ENCODE data around the gene ETS2. TPM values are rescaled to one million over a fixed set of nuclear protein-coding genes. Genes with fewer than 3 reads are reported as not detected.

ETS2 gene
- total and polyA plus RNA-seq, 10 of the 15 experiments (the other 5 are each of a cell fraction or from before 2014, with no cell fraction given) = 0.52 to 8.6 (median 3.8) TPM

DNA sequence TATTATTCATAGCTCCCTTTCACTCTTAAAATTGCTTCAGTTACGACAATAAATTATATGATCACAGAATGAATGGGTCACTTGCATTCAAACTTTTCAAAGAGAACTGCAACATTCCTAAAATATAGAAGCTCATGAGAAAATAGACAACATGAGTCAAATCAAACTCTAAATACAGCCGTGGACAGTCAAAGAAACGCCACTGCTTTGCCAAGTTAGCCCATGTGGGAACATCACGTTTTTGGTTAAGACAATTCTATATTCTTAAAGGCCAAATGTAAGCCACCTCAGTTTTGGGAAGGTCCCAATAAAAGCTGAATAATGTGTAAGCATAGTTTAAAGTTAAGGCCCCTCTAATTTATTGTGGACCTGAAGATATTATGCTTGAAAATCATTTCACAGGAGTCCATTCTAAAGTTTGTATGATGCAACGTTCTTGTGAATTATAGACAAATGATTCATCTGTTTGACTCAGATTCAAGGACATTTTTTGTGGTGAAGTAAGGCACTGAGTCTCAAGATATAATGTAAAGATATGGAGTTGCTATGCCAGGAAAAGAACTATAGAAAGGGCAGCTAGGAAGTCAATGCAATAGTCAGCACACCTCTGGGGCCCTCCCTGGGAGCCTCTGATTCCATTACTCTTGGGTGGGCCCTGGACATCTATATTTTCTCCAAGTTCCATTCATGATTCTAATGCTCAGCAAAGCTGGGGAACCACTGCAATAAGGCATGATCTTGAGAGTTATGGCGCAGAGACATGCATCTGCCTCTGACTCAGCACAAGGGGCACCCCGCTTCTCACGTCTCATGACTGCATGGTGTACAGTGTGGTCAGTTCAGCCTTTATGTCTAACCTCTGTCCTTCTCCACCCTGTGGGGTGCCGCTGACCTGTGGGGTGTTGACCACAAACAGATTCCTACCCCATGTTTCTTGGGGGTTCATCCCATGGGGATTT lies 33.9 kb downstream of the ETS2 start (continued):
- TF ChIP-seq ZNF274 (IDR thresholded peaks at IDR 0.05; ENCODE audit: insufficient read depth, insufficient read length) = no peak

DNA sequence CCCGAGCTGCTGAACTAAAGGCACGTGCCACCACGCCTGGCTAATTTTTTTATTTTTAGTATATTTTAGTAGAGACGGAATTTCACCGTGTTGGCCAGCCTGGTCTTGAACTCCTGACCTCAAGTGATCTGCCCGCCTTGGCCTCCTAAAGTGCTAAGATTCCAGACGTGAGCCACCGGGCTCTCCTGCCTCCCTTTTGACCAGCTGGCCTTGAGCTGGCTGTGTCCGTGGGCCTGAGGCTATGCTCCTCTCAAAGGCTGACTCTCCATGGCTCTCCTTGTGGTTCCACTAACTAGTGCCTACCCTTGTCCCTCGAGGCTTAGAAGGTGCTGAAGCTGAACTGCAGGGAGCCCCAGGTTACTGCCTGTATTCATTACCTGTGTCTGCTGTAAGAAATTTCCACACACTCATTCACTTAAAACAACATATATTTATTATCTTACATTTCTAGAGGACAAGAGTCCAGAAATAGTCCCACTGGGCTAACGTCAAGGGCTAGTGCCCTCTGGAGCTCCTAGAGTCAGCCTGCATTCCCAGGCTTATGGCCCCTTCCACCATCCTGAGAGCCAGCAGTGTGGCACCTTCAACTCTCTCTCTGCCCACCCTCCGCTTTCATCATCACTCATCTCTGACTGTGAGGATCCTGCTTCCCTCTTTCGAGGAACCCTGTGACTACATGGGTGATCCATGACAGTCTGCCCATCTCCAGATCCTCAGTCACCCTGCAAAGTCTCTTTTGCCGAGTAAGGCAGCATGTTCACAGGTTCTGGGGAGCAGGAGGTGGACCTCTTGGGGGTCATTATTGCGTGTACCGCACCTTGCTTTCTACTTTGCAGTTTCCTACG lies 34.9 kb downstream of the ETS2 start:
- H3K4me2 ChIP-seq (ENCODE audit: control insufficient read depth, insufficient read depth) = no peak overlapping the region
- RAD21 ChIA-PET (ENCODE audit: unreplicated experiment) = no interaction called here
- 45% methylated on average over 16 of the region's 17 CpGs for WGBS (ENCODE audit: insufficient coverage, insufficient replicate concordance, low lambda C conversion rate, missing lambda C conversion rate)
- TF ChIP-seq BRCA1 (IDR thresholded peaks at IDR 0.05; ENCODE audit: low read depth, low read length) = no peak
- TF ChIP-seq IRF4 (IDR thresholded peaks at IDR 0.05; ENCODE audit: low read depth, low read length) = no peak
- TF ChIP-seq JUND (IDR thresholded peaks at IDR 0.05; ENCODE audit: low read depth, low read length) = no peak
- TF ChIP-seq TBL1XR1 (IDR thresholded peaks at IDR 0.05; ENCODE audit: low read depth, low read length) = no peak
- no peak for TF ChIP-seq SMAD1 (IDR thresholded peaks at IDR 0.05; ENCODE audit: low read depth, partially characterized antibody)
- TF ChIP-seq, protein P1, sequence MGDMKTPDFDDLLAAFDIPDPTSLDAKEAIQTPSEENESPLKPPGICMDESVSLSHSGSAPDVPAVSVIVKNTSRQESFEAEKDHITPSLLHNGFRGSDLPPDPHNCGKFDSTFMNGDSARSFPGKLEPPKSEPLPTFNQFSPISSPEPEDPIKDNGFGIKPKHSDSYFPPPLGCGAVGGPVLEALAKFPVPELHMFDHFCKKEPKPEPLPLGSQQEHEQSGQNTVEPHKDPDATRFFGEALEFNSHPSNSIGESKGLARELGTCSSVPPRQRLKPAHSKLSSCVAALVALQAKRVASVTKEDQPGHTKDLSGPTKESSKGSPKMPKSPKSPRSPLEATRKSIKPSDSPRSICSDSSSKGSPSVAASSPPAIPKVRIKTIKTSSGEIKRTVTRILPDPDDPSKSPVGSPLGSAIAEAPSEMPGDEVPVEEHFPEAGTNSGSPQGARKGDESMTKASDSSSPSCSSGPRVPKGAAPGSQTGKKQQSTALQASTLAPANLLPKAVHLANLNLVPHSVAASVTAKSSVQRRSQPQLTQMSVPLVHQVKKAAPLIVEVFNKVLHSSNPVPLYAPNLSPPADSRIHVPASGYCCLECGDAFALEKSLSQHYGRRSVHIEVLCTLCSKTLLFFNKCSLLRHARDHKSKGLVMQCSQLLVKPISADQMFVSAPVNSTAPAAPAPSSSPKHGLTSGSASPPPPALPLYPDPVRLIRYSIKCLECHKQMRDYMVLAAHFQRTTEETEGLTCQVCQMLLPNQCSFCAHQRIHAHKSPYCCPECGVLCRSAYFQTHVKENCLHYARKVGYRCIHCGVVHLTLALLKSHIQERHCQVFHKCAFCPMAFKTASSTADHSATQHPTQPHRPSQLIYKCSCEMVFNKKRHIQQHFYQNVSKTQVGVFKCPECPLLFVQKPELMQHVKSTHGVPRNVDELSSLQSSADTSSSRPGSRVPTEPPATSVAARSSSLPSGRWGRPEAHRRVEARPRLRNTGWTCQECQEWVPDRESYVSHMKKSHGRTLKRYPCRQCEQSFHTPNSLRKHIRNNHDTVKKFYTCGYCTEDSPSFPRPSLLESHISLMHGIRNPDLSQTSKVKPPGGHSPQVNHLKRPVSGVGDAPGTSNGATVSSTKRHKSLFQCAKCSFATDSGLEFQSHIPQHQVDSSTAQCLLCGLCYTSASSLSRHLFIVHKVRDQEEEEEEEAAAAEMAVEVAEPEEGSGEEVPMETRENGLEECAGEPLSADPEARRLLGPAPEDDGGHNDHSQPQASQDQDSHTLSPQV (IDR thresholded peaks at IDR 0.05) = no peak
- TF ChIP-seq BHLHE40 (IDR thresholded peaks at IDR 0.05; ENCODE audit: borderline replicate concordance in 1 of 2, low read depth in 2 of 2, low read length in 1 of 2) = no peak
- TF ChIP-seq, protein P2, sequence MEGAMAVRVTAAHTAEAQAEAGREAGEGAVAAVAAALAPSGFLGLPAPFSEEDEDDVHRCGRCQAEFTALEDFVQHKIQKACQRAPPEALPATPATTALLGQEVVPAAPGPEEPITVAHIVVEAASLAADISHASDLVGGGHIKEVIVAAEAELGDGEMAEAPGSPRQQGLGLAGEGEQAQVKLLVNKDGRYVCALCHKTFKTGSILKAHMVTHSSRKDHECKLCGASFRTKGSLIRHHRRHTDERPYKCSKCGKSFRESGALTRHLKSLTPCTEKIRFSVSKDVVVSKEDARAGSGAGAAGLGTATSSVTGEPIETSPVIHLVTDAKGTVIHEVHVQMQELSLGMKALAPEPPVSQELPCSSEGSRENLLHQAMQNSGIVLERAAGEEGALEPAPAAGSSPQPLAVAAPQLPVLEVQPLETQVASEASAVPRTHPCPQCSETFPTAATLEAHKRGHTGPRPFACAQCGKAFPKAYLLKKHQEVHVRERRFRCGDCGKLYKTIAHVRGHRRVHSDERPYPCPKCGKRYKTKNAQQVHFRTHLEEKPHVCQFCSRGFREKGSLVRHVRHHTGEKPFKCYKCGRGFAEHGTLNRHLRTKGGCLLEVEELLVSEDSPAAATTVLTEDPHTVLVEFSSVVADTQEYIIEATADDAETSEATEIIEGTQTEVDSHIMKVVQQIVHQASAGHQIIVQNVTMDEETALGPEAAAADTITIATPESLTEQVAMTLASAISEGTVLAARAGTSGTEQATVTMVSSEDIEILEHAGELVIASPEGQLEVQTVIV (IDR thresholded peaks at IDR 0.05; ENCODE audit: borderline replicate concordance, partially characterized antibody) = no peak
- no peak for TF ChIP-seq NR2C1 (IDR thresholded peaks at IDR 0.05)
- TF ChIP-seq, protein P3, sequence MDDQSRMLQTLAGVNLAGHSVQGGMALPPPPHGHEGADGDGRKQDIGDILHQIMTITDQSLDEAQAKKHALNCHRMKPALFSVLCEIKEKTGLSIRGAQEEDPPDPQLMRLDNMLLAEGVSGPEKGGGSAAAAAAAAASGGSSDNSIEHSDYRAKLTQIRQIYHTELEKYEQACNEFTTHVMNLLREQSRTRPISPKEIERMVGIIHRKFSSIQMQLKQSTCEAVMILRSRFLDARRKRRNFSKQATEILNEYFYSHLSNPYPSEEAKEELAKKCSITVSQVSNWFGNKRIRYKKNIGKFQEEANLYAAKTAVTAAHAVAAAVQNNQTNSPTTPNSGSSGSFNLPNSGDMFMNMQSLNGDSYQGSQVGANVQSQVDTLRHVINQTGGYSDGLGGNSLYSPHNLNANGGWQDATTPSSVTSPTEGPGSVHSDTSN (IDR thresholded peaks at IDR 0.05; ENCODE audit: insufficient replicate concordance, low read depth, low read length) = no peak
- no peak for TF ChIP-seq IKZF2 (IDR thresholded peaks at IDR 0.05)

More for the DNA sequence above, 34.9 kb downstream of the ETS2 start:
- Histone ChIP-seq H3K4me3 (no peak overlapping the region), H4K20me1 (ENCODE audit: control insufficient read depth, insufficient read depth) (no peaks in the 10 kb centered on the region), H3K79me2 (ENCODE audit: control insufficient read depth, insufficient read depth, low read length) (no peaks in the 10 kb centered on the region), H3K9ac (ENCODE audit: control insufficient read depth, insufficient read depth, low read length) (no peak overlapping the region), H3K27ac (ENCODE audit: control insufficient read depth, insufficient read depth) (no peak overlapping the region), H3K4me1 (ENCODE audit: control insufficient read depth, insufficient read depth, low read length) (no peaks in the 10 kb centered on the region), H2AFZ (ENCODE audit: control insufficient read depth, low read depth, low read length) (no peak overlapping the region), H3K27me3 (replicated peaks in 1 of 2; ENCODE audit: control insufficient read depth in 2 of 2, insufficient read depth in 2 of 2, low read length in 1 of 2) (no peaks in the 10 kb centered on the region; a peak in 1 of 4 replicates), H3K36me3 (ENCODE audit: control insufficient read depth in 2 of 2, insufficient read depth in 2 of 2, low read length in 1 of 2) (no peaks in the 10 kb centered on the region), H3K9me3 (replicated peaks; ENCODE audit: control insufficient read depth, insufficient read depth, low read length) (no peaks in the 10 kb centered on the region)
- FAIRE-seq (no peak), DNase-seq (ENCODE audit: low read depth, low spot score) (no peak), ATAC-seq (no peak)
- POLR2A ChIA-PET = no interaction called here
- in situ Hi-C loops (cut with MboI) = no loop called here
- no TSS peak for BruUV-seq (replicated peaks)
- intact Hi-C loops (cut with micrococcal nuclease; ENCODE audit: unreplicated experiment) = no loop called here
- CTCF ChIA-PET = no interaction called here
- SMC1A ChIA-PET (ENCODE audit: uncharacterized antibody, unreplicated experiment) = no interaction called here
